Vagina (tissue), 2 donors: ENCODE measurements around the gene PRDM5. TPM values are rescaled to one million over a fixed set of nuclear protein-coding genes. Genes with fewer than 3 reads are reported as not detected.
"Not testable (repeated sequence)": the region's sequence is repeated elsewhere in the genome, so short reads cannot be mapped to it uniquely, and the experiment has no call there.

ENCODE experiments used
- DNase-seq, 2 donors: peaks; one replicate each; pipeline ENCODE4 v3.0.0-alpha.2; 2017; ENCODE audit errors: extremely low spot score in 2 of 2
- H3K27ac ChIP-seq: fragments of 200-600 bp; sonication (generic); one replicate; pipeline ENCODE4 v1.5.1; 2019
- H3K27me3 ChIP-seq: fragments of 200-600 bp; sonication (generic); one replicate; pipeline ENCODE4 v1.5.1; 2019
- H3K36me3 ChIP-seq, 2 donors: fragments of 200-600 bp; sonication (generic); one replicate each; pipeline ENCODE4 v1.5.1; 2017 to 2019
- H3K4me1 ChIP-seq: fragments of 200-600 bp; sonication (generic); one replicate; pipeline ENCODE4 v1.5.1; 2019
- H3K4me3 ChIP-seq, 2 donors: fragments of 200-600 bp; sonication (generic); 1 replicate in 1 of 2; 2 replicates in 1 of 2; pipeline ENCODE4 v1.5.1; 2016 to 2019
- H3K9me3 ChIP-seq: fragments of 200-600 bp; sonication (generic); one replicate; pipeline ENCODE4 v1.5.1; 2019
- CTCF ChIP-seq, 3 experiments: fragments of 450-650 bp in 2 of 3; fragments of 200-600 bp in 1 of 3; sonication (generic) in 1 of 3; IDR thresholded peaks; one replicate each; pipeline ENCODE4 v1.5.1; 2017 to 2019; ENCODE audit warnings: antibody characterized with exemption in 3 of 3, mild to moderate bottlenecking in 2 of 3, moderate library complexity in 2 of 3
- POLR2A ChIP-seq, 2 donors: fragments of 450-650 bp; IDR thresholded peaks; one replicate each; pipeline ENCODE4 v1.6.1; 2017; ENCODE audit warnings: antibody characterized with exemption in 2 of 2, mild to moderate bottlenecking in 2 of 2, moderate library complexity in 2 of 2
- POLR2AphosphoS5 ChIP-seq, 2 donors: sonication (generic); formaldehyde crosslinking; IDR thresholded peaks; one replicate each; pipeline ENCODE4 v1.9.0; 2017; ENCODE audit warnings: antibody characterized with exemption in 2 of 2, mild to moderate bottlenecking in 2 of 2, low read depth in 1 of 2; ENCODE audit not compliant: insufficient read depth in 1 of 2
- intact Hi-C: fragments of 100-400 bp; cut with DNase I; formaldehyde crosslinking; loops from one replicate; pipeline ENCODE4 v1.15.1; 2023
- total RNA-seq: library from RNA; depleted of rRNA; stranded (reverse); fragments of >200 nt; gene quantifications from one replicate; pipeline ENCODE4 v1.2.3, GENCODE V29; 2016

Gene PRDM5
- total RNA-seq, 1 donor from 2014 or later, result 15.2 TPM

- TF ChIP-seq POLR2AphosphoS5 (IDR thresholded peaks at IDR 0.05; ENCODE audit: insufficient read depth in 1 of 2, low read depth in 1 of 2) (no peak), CTCF (IDR thresholded peaks at IDR 0.05) (no peak), POLR2A (IDR thresholded peaks at IDR 0.05) (no peak)
Measured at GRCh38 chr4:120749445-120750151, 172.9 kb downstream of the PRDM5 start.

GRCh38 chr4:120741636-120742035, 180.9 kb downstream of the PRDM5 start:
- H3K27me3 ChIP-seq, H3K27ac ChIP-seq, H3K9me3 ChIP-seq, intact Hi-C loops, H3K4me3 ChIP-seq, DNase-seq, H3K36me3 ChIP-seq, H3K4me1 ChIP-seq: not testable (repeated sequence)

More at GRCh38 chr4:120749445-120750151, 172.9 kb downstream of the PRDM5 start:
- Histone ChIP-seq H3K9me3 (no peaks in the 10 kb centered on the region), H3K4me3 (no peak overlapping the region), H3K4me1 (no peaks in the 10 kb centered on the region), H3K36me3 (no peaks in the 10 kb centered on the region), H3K27ac (no peak overlapping the region), H3K27me3 (no peaks in the 10 kb centered on the region)
- DNase-seq, result no peak
- intact Hi-C loops, result no loop called here

- intact Hi-C loops, result no loop called here
- Histone ChIP-seq H3K4me3 (no peak overlapping the region), H3K4me1 (no peaks in the 10 kb centered on the region), H3K27me3 (no peaks in the 10 kb centered on the region), H3K27ac (no peak overlapping the region), H3K9me3 (no peaks in the 10 kb centered on the region), H3K36me3 (no peaks in the 10 kb centered on the region)
- TF ChIP-seq CTCF (IDR thresholded peaks at IDR 0.05) (no peak), POLR2A (IDR thresholded peaks at IDR 0.05) (no peak), POLR2AphosphoS5 (IDR thresholded peaks at IDR 0.05; ENCODE audit: insufficient read depth in 1 of 2, low read depth in 1 of 2) (no peak)
- DNase-seq, result no peak
Measured at GRCh38 chr4:120736312-120736711, 186.2 kb downstream of the PRDM5 start.

- intact Hi-C loops, result no loop called here
- no peak overlapping the region for H3K4me3 ChIP-seq
Measured at GRCh38 chr4:120733968-120734367, 188.6 kb downstream of the PRDM5 start.

GRCh38 chr4:120733054-120733453, 189.5 kb downstream of the PRDM5 start:
- Histone ChIP-seq H3K4me1 (no peaks in the 10 kb centered on the region), H3K27me3 (no peaks in the 10 kb centered on the region), H3K9me3 (no peaks in the 10 kb centered on the region), H3K36me3 (no peaks in the 10 kb centered on the region), H3K27ac (no peak overlapping the region), H3K4me3 (no peak overlapping the region)
- no peak for TF ChIP-seq POLR2A (IDR thresholded peaks at IDR 0.05)
- DNase-seq, result no peak
- intact Hi-C loops, result no loop called here

More at GRCh38 chr4:120733968-120734367, 188.6 kb downstream of the PRDM5 start:
- Histone ChIP-seq H3K9me3 (no peaks in the 10 kb centered on the region), H3K4me1 (no peaks in the 10 kb centered on the region), H3K36me3 (no peaks in the 10 kb centered on the region), H3K27me3 (no peaks in the 10 kb centered on the region), H3K27ac (no peak overlapping the region)
- DNase-seq, result no peak
- TF ChIP-seq POLR2A (IDR thresholded peaks at IDR 0.05) (no peak), POLR2AphosphoS5 (IDR thresholded peaks at IDR 0.05; ENCODE audit: insufficient read depth in 1 of 2, low read depth in 1 of 2) (no peak), CTCF (IDR thresholded peaks at IDR 0.05) (no peak)

GRCh38 chr4:120731561-120731960, 191.0 kb downstream of the PRDM5 start:
- no peaks in the 10 kb centered on the region for H3K4me1 ChIP-seq
- H3K36me3 ChIP-seq, result no peaks in the 10 kb centered on the region
- intact Hi-C loops, result no loop called here
- H3K27ac ChIP-seq, result no peak overlapping the region
- no peak overlapping the region for H3K4me3 ChIP-seq
- TF ChIP-seq POLR2AphosphoS5 (IDR thresholded peaks at IDR 0.05; ENCODE audit: insufficient read depth in 1 of 2, low read depth in 1 of 2), result no peak
- TF ChIP-seq CTCF (IDR thresholded peaks at IDR 0.05), result no peak
- TF ChIP-seq POLR2A (IDR thresholded peaks at IDR 0.05), result no peak
- H3K27me3 ChIP-seq, result no peaks in the 10 kb centered on the region
- DNase-seq, result no peak
- H3K9me3 ChIP-seq, result no peaks in the 10 kb centered on the region
